Measurements from ENCODE around the gene GPC3.

The GPC3 gene

GRCh38 chrX:133588827-133589226 lies 396.6 kb downstream of the GPC3 start:
- no peak for DNase-seq

- DNase-seq: no peak
Observed at GRCh38 chrX:133587818-133588217, 397.6 kb downstream of the GPC3 start.

GRCh38 chrX:133587071-133587470 lies 398.3 kb downstream of the GPC3 start:
- no peak for DNase-seq

- no peak for DNase-seq
Observed at GRCh38 chrX:133586443-133586842, 399.0 kb downstream of the GPC3 start.

GRCh38 chrX:133583825-133584224 lies 401.6 kb downstream of the GPC3 start:
- no peak for DNase-seq

DNA sequence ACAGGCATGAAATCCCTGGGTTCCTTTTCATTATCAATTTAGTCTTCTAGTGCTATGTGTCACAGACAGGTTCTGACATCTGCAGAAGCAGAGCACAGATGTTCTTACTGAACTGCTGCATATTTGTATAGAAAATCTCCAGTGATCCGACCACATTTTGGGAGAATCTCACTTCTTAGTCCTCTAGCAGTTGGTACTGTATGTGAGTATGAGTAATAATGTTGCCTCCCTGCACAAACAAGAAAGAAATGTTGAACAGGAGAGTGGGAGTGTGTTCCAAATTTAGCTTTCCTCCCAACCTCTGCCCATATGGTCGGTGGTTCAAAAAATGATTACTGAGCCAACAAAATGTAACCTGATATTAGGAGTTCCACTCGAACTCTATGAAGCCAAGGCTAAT lies 404.8 kb downstream of the GPC3 start:
- no peak for DNase-seq

DNA sequence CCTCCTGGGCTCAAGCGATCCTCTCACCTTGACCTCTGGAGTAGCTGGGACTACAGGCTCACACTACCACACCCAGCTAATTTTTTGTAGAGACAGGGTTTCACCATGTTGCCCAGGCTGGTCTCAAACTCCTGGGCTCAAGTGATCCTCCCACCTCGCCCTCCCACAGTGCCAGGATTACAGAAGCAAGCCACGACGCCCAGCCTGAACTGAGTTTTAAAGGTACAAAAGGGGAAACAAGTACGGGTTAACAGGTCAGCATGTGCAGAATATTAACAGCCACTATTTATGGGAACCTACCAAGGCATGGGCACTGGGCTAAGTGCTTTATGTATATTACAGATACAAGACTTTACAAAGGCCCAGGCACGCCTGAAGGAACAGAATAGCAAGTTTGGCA lies 405.8 kb downstream of the GPC3 start:
- no peak for DNase-seq

GRCh38 chrX:133576876-133577275 lies 408.5 kb downstream of the GPC3 start:
- DNase-seq: no peak

DNA sequence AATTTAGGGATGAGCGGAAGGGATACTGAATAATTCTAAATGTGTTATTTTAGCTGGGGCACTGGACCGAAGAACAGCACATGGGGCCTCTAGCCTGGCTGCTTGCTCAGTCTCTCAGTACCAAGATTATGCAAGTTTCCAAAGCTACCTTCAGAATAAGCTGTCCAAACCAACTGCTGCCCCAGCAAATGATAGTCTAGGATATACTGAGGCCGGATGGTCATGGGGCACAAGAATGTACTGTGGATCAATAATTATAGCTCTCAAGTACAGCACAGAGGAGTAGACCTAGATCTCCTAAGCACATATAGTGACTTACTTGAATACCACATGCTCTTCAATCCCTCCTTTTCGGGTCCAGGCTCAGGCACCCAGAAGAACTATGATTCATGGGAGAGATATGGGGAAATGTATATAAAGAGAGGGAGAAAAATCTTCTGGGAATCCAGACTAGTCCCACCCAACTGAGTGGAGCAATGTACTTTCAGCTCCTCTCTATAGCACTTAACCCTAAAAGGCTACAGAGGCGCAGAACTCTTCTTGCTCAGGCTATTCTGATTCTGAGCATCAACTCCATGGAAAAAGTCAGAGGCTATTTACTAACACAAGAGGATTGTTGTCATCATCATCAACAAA lies 409.8 kb downstream of the GPC3 start:
- DNase-seq: no peak

- DNase-seq: no peak
Observed at GRCh38 chrX:133574716-133575115, 410.7 kb downstream of the GPC3 start.

DNA sequence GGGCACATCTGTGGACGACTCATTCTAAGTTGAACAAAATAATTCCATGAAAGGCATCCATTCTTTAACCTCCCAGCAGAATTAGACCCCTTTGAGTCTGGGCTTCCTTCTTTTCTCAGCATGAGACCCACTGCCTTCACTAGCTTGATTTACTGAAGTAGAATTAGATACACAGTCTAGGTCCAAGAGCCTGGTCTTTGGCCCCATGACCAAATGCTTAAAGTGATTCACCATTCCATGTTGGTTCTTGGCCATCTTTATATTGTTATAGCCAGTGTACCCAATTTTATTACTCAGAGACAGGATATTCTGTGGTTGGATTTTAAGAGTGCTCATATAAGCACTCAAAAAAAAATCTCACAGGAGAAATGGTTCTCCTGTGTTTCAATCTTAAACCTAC lies 414.8 kb downstream of the GPC3 start:
- no peak for DNase-seq

DNA sequence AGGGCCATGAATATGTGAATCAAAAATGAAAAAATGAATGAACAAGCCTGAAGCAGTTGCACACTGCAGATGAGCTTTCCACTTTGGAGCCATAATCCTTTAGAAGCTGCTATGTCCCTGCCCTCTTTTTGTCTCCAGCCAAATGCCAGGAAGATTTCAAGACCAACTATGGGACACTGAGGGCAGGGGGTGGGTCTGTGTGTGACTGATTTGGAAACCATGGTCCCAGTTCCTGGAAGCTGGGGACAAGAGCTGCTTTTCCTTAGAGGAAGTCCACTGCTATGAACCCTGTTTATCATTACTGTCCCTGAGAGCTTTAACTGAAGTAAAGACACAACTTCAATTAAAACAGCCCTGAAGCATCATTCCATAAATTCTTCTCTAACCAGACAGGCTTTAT lies 416.2 kb downstream of the GPC3 start:
- DNase-seq: no peak

DNA sequence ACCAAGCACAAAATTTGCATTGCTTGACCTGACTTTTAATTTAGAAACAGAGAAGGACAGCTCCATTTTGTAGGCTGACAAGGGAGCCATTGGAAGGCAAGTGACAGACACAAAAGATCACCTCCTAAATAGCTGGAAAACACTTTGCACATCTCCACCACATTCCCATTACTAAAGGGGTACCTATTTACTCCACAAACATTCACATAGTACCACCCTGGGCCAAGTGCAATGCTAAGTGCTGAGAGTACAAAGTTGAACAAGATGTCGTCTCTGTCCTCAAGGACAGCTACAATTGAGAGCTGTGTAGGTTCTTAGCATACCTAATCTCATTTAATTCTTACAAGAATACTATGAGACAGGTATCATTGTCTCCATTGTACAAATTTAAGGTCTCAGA lies 417.3 kb downstream of the GPC3 start:
- DNase-seq: no peak

- no peak for DNase-seq
Observed at GRCh38 chrX:133566876-133567275, 418.5 kb downstream of the GPC3 start.

- no peak for DNase-seq
Observed at GRCh38 chrX:133563705-133564104, 421.7 kb downstream of the GPC3 start.

- DNase-seq: no peak
Observed at GRCh38 chrX:133561251-133561650, 424.1 kb downstream of the GPC3 start.

DNA sequence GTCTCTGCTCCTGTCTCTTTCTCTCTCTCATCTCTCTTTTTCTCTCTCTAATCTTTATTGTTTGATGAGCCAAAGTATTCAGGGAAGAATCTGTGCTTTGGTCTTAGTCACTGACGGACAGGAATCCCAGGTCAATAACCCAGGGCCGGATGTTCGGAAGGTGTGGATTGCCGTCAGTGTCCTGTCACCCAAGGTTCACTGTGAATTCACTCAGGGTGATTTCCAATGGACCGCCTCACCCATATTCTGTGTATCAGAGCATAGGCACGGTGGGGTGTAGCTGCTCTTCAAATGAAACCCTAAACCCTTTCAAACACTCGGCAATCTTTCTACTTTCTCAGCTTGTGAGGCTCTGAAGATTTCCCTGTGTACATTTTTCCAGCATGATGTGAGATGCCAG lies 425.5 kb downstream of the GPC3 start:
- no peak for DNase-seq

- no peak for DNase-seq
Observed at GRCh38 chrX:133555782-133556458, 429.5 kb downstream of the GPC3 start.

- no peak for DNase-seq
Observed at GRCh38 chrX:133550665-133551485, 434.5 kb downstream of the GPC3 start.

DNA sequence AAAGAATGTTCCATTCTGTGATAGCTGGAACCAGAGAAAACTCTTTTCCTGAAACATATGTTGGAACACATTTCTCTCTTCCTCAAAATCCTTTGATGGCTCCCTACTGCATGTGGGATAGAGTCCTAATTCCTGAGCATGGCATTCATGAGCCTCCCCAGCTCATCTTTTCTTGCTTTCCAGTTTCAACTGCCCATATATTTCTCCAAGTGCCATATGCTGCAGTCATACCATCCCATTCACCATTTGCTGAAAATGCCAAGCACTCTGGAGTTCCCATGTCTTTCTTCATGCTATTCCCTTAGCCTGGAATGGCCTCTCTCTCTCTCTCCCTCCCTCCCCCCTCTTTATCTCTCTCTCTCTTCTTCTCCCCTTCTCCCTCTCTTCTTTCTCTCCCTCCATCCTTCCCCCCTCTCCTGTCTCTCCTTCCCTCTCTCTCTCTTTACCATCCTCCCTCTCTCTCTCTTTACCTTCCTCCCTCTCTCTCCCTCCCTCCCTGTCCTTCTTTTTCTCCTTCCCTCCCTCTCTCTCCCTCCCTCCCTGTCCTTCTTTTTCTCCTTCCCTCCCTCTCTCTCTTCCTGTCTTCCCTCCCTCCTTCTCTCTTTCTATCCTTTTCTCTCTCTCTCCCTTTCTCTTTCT lies 436.0 kb downstream of the GPC3 start:
- no peak for DNase-seq

- no peak for DNase-seq
Observed at GRCh38 chrX:133546441-133546840, 439.0 kb downstream of the GPC3 start.

DNA sequence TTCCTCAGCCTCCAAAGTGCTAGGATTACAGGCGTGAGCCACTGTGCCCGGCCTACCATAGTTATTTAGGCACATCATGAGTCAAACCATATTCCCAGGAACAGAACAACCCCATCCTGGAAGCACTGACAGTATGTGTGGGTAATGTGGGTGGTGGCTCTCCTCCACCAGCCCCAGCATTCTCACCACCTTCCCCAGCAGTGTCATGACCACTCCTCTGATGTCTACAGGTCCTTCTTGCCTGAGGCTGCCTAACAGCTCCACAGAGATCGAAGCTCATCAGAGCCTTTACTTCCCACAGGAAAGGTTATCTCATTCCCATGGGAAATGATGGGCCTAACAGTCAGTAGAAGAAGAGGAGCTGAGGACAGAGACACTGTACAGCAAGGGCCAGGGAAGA lies 440.6 kb downstream of the GPC3 start:
- no peak for DNase-seq

DNA sequence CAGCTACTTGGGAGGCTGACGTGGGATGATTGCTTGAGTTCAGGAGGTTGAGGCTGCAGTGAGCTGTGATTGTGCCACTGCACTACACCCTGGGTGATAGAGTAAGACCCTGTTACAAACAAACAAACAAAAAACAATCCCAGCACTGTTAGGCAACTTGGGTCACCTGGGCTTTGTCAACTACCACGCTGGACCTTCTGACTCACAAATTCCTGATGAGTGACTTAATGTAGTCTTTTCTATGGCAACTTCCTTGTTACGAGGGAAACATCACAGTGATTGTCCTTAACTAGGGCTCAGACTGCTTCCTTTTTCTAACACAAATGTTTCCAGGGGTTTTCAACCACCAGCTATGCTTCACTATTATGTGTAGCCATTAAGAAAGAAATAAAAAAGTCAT lies 441.3 kb downstream of the GPC3 start:
- no peak for DNase-seq

GRCh38 chrX:133543654-133544053 lies 441.7 kb downstream of the GPC3 start:
- DNase-seq: no peak

All from stimulated activated CD4-positive, alpha-beta T cell treated with anti-CD3 and anti-CD28 coated beads, Interleukin-15, amount 100 ng/mL, for 24 hours (primary cell).